Mammary epithelial cell (primary cell): ENCODE data around the gene RASA2.
A peak's percentile ranks its signal among the peaks of the same experiment; 100 is the strongest.

Source experiments
- CTCF ChIP-seq, 2 donors: IDR thresholded peaks in 1 of 2; conservative IDR thresholded peaks in 1 of 2; 2 replicates each; pipeline ENCODE4 v1.5.1; 2011 to 2012; ENCODE audit warnings: inconsistent platforms in 2 of 2, low read length in 2 of 2, mild to moderate bottlenecking in 2 of 2, control low read depth in 1 of 2, low read depth in 1 of 2; ENCODE audit not compliant: insufficient read depth in 1 of 2; ENCODE audit errors: extremely low read depth in 1 of 2
- EZH2 ChIP-seq: IDR thresholded peaks from 2 replicates; pipeline ENCODE4 v1.6.1; 2012; ENCODE audit warnings: low read length, inconsistent platforms, borderline replicate concordance

GRCh38 chr3:141465221-141465620 is 21.6 kb upstream of the RASA2 start:
- peak; percentile 5 to 28 for TF ChIP-seq CTCF (conservative IDR thresholded peaks at IDR 0.05 in 1 of 2, IDR thresholded peaks at IDR 0.05 in 1 of 2; ENCODE audit: extremely low read depth in 1 of 2, insufficient read depth in 1 of 2, low read depth in 1 of 2, low read length in 2 of 2)
- no peak for TF ChIP-seq EZH2
